Breast epithelium (tissue), 3 donors: Measurements from ENCODE around the gene GPC5.

Experiments used
- CTCF ChIP-seq, 3 donors: fragments of 450-650 bp; IDR thresholded peaks; one replicate each; pipeline ENCODE4 v1.5.1; 2016 to 2017; ENCODE audit warnings: antibody characterized with exemption in 3 of 3, mild to moderate bottlenecking in 3 of 3, moderate library complexity in 3 of 3
- POLR2AphosphoS5 ChIP-seq, 3 donors: sonication (generic); formaldehyde crosslinking; IDR thresholded peaks; one replicate each; pipeline ENCODE4 v1.6.1; 2017; ENCODE audit warnings: antibody characterized with exemption in 3 of 3

DNA sequence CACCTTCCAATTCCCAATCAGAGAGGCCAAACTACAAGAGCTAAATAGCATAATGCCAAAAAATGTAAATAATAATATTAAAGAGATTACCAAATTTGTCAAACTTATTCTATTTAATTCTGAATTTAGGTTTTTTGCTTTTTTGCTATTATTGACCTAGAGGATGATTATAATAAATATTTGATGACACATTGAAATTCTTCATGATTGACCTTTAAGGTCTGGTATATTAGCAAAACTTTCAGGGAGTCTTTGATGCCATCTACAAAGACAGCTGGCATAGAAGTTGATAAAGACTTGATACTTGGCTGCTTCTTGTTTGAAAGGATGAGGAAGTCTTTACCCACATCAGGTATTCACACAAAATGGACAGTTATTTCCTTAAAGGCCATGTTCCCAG is 1168.3 kb downstream of the GPC5 start:
- TF ChIP-seq CTCF (IDR thresholded peaks at IDR 0.05) (no peak), POLR2AphosphoS5 (IDR thresholded peaks at IDR 0.05) (no peak)
